ENCODE data around the gene KRTAP10-7.
"Not testable (repeated sequence)": the region's sequence is repeated elsewhere in the genome, so short reads cannot be mapped to it uniquely, and the experiment has no call there.

Gene KRTAP10-7

GRCh38 chr21:44590311-44590721 is 10.1 kb upstream of the KRTAP10-7 start:
- no peak for DNase-seq (ENCODE audit: low read depth)
- no peak for TF ChIP-seq CTCF (conservative IDR thresholded peaks at IDR 0.05; ENCODE audit: low read length)
- H3K4me3 ChIP-seq (ENCODE audit: low read length) = no peak overlapping the region

- not testable (repeated sequence) for DNase-seq (ENCODE audit: low read depth); H3K4me3 ChIP-seq (ENCODE audit: low read length)
These were observed 9.2 kb upstream of the KRTAP10-7 start for GRCh38 chr21:44590897-44591800.

- not testable (repeated sequence) for DNase-seq (ENCODE audit: low read depth); H3K4me3 ChIP-seq (ENCODE audit: low read length)
These were observed 8.6 kb upstream of the KRTAP10-7 start for GRCh38 chr21:44591801-44592130.

- no peak for DNase-seq (ENCODE audit: low read depth)
- TF ChIP-seq CTCF (conservative IDR thresholded peaks at IDR 0.05; ENCODE audit: low read length) = no peak
- no peak within 1 kb of the TSS for H3K4me3 ChIP-seq (ENCODE audit: low read length)
These were observed 7.7 kb upstream of the KRTAP10-7 start, which contains the start of gene KRTAP10-6 for GRCh38 chr21:44592446-44593311. Gene KRTAP10-6, minus strand, starts transcription at chr21:44592505. Its CDS starts 21 bp downstream, at chr21:44592484.

- TF ChIP-seq CTCF (conservative IDR thresholded peaks at IDR 0.05; ENCODE audit: low read length) = no peak
- H3K4me3 ChIP-seq (ENCODE audit: low read length) = no peak overlapping the region
- peak; percentile 4 for DNase-seq (ENCODE audit: low read depth)
These were observed 6.6 kb upstream of the KRTAP10-7 start for GRCh38 chr21:44593598-44594405.

GRCh38 chr21:44594406-44594916 is 5.9 kb upstream of the KRTAP10-7 start:
- no peak for TF ChIP-seq CTCF (conservative IDR thresholded peaks at IDR 0.05; ENCODE audit: low read length)
- H3K4me3 ChIP-seq (ENCODE audit: low read length) = no peak overlapping the region
- no peak for DNase-seq (ENCODE audit: low read depth)

GRCh38 chr21:44595524-44595923 is 4.9 kb upstream of the KRTAP10-7 start:
- DNase-seq (ENCODE audit: low read depth) = no peak
- no peak overlapping the region for H3K4me3 ChIP-seq (ENCODE audit: low read length)
- TF ChIP-seq CTCF (conservative IDR thresholded peaks at IDR 0.05; ENCODE audit: low read length) = no peak

Measured in AG10803 (cell line).